Heart left ventricle (tissue), 16 donors: ENCODE results near the gene LGALS3BP. TPM values are rescaled to one million over a fixed set of nuclear protein-coding genes. Genes with fewer than 3 reads are reported as not detected.

Experiments used
- ATAC-seq, 4 donors: fragments of 200-7000 bp; cut with Tn5 transposase; one replicate each; pipeline ENCODE4 v1.9.1; 2020 to 2022; ENCODE audit warnings: moderate library complexity in 4 of 4, mild to moderate bottlenecking in 3 of 4, moderate number of reproducible peaks in 1 of 4
- DNase-seq, 5 donors: peaks; one replicate each; pipeline ENCODE4 v3.0.0-alpha.2; 2020
- H3K27ac ChIP-seq, 12 donors: fragments of 200-600 bp; sonication (generic) in 4 of 12; one replicate each; pipeline versions ENCODE4 v1.5.0 to v1.8.0; 2016 to 2022; ENCODE audit warnings: mild to moderate bottlenecking in 2 of 12
- H3K27me3 ChIP-seq, 9 donors: fragments of 200-600 bp; sonication (generic) in 2 of 9; one replicate each; pipeline versions ENCODE4 v1.5.1 to v1.8.0; 2016 to 2022; ENCODE audit warnings: mild to moderate bottlenecking in 3 of 9
- H3K36me3 ChIP-seq, 9 donors: fragments of 200-600 bp; sonication (generic) in 2 of 9; one replicate each; pipeline versions ENCODE4 v1.5.0 to v1.8.0; 2018 to 2022; ENCODE audit warnings: mild to moderate bottlenecking in 2 of 9
- H3K4me1 ChIP-seq, 12 donors: fragments of 200-600 bp; sonication (generic) in 4 of 12; one replicate each; pipeline versions ENCODE4 v1.5.0 to v1.8.0; 2016 to 2022; ENCODE audit warnings: mild to moderate bottlenecking in 3 of 12
- H3K4me3 ChIP-seq, 12 donors: fragments of 200-600 bp; sonication (generic) in 4 of 12; one replicate each; pipeline versions ENCODE4 v1.5.0 to v1.8.0; 2017 to 2022; ENCODE audit warnings: mild to moderate bottlenecking in 9 of 12, moderate library complexity in 4 of 12
- H3K9me3 ChIP-seq, 12 donors: fragments of 200-600 bp; sonication (generic) in 4 of 12; one replicate each; pipeline versions ENCODE4 v1.5.0 to v1.8.0; 2016 to 2022; ENCODE audit warnings: mild to moderate bottlenecking in 1 of 12
- POLR2A ChIP-seq, 2 donors: fragments of 450-650 bp; IDR thresholded peaks; one replicate each; pipeline ENCODE4 v1.6.1; 2017; ENCODE audit warnings: antibody characterized with exemption in 2 of 2, mild to moderate bottlenecking in 2 of 2, moderate library complexity in 2 of 2
- WGBS, 4 donors: extraction: QIAGEN DNeasy Blood & Tissue Kit in 2 of 4; methylation state at CpG; one replicate each; pipeline versions ENCODE4 v1.1.5 to v1.1.7; 2013 to 2018; 5-methylcytosine and 5-hydroxymethylcytosine counted together
- intact Hi-C, 10 donors: fragments of 100-400 bp; cut with DNase I; formaldehyde crosslinking; loops; one replicate each; pipeline versions ENCODE4 v1.11.1 to v1.14.2; 2022
- polyA plus RNA-seq, 2 donors: library from polyadenylated mRNA; stranded (reverse); fragments of 200-250 nt; gene quantifications; one replicate each; pipeline ENCODE4 v1.2.3, GENCODE V29; 2013
- total RNA-seq, 9 donors: library from RNA; depleted of rRNA in 2 of 9; stranded (reverse); fragments of >200 nt in 2 of 9; fragmentation: NEBNext Ultra II Directional in 3 of 9; extraction: Animal tissue kit (Norgen Biotek cat#: 25700) in 3 of 9; gene quantifications; one replicate each; pipeline versions ENCODE4 v1.1.0 to v1.2.4, GENCODE V29; 2016 to 2023
- TF ChIP-seq, protein P1 (sequence below), 12 donors: fragments of 200-600 bp; sonication (generic) in 4 of 12; IDR thresholded peaks; one replicate each; pipeline versions ENCODE4 v1.5.0 to v1.8.0; 2018 to 2022; ENCODE audit warnings: antibody characterized with exemption in 12 of 12, mild to moderate bottlenecking in 5 of 12
- donor health status: ischemic (EF 13 %, LVEDD 7.1; RV severe dilation, severe dysfunction).
- donor health status: healthy with polysubstance abuse.
- donor health status: DM: no; HTN: yes; CAD: no.
- donor health status: DM: no; HTN: no; CAD: no.
- donor health status: ischemic (EF 25% LVEDD 6.9; RV normal size, moderate dysfunction).
- donor health status: ischemic (EF 25% LVEDD 5.7; RV mildly dilated, moderate dysfunction).
- donor health status: healthy.
- donor health status: DM: yes; HTN: yes; CAD: no.
- donor health status: ischemic (EF 35%, LVEDD 5.7; RV mildly dilated, moderate dysfunction).
- donor health status: nonischemic (EF 11% LVEDD 7.7; RV severe dilation, severe dysfunction).
- donor health status: DM: yes; HTN: yes; CAD: no.
- donor health status: PGD.
- donor health status: ischemic (EF 29% LVEDD 5.4; RV normal size, mild dysfunction).
- donor health status: nonischemic (EF 23%, LVEDD 6.1; RV moderate dilation, normal function).

Gene LGALS3BP
- total and polyA plus RNA-seq, 11 donors, result 178 to 1,343 (median 547) TPM

DNA sequence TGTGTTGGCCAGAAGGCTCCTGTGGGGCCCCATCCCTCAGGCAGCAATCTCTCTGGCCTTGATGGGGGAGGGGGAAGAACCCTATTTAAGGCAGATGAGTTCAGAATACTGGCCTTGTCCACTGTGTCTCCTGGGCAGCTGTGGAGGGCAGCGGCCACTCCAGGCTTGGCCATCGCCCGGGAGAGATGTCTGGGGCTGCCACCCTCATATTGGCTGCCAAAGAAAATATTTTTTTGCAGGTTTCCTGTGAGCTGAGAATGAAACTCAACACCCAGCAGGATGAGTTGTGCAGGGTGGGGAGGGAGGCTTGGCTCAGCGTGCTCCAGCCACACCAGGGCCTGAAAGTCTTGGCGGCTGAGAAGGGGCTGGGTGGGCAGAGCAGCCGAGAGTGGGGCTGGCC, 40.1 kb downstream of the LGALS3BP start:
- Histone ChIP-seq H3K27me3 (no peaks in the 10 kb centered on the region), H3K27ac (no peak overlapping the region), H3K9me3 (no peaks in the 10 kb centered on the region), H3K36me3 (no peaks in the 10 kb centered on the region), H3K4me3 (no peak overlapping the region), H3K4me1 (peaks cover 1 to 17% (median 11%) of the 10 kb centered on the region in 12 donors)
- no peak for DNase-seq
- TF ChIP-seq, protein P1, sequence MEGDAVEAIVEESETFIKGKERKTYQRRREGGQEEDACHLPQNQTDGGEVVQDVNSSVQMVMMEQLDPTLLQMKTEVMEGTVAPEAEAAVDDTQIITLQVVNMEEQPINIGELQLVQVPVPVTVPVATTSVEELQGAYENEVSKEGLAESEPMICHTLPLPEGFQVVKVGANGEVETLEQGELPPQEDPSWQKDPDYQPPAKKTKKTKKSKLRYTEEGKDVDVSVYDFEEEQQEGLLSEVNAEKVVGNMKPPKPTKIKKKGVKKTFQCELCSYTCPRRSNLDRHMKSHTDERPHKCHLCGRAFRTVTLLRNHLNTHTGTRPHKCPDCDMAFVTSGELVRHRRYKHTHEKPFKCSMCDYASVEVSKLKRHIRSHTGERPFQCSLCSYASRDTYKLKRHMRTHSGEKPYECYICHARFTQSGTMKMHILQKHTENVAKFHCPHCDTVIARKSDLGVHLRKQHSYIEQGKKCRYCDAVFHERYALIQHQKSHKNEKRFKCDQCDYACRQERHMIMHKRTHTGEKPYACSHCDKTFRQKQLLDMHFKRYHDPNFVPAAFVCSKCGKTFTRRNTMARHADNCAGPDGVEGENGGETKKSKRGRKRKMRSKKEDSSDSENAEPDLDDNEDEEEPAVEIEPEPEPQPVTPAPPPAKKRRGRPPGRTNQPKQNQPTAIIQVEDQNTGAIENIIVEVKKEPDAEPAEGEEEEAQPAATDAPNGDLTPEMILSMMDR (IDR thresholded peaks at IDR 0.05), result no peak
- no peak for TF ChIP-seq POLR2A (IDR thresholded peaks at IDR 0.05)
- 65 to 82% (median 75%) methylated on average over 3 to 6 of the region's 6 CpGs for WGBS, 4 donors
- intact Hi-C loops, result no loop called here
- ATAC-seq, result no peak

- Histone ChIP-seq H3K36me3 (no peaks in the 10 kb centered on the region), H3K27ac (no peak overlapping the region), H3K9me3 (no peaks in the 10 kb centered on the region), H3K4me3 (no peak overlapping the region), H3K27me3 (no peaks in the 10 kb centered on the region), H3K4me1 (peaks cover 4 to 34% (median 26%) of the 10 kb centered on the region in 12 donors)
- TF ChIP-seq, protein P1 (IDR thresholded peaks at IDR 0.05), result no peak
- no peak for TF ChIP-seq POLR2A (IDR thresholded peaks at IDR 0.05)
- intact Hi-C loops, result no loop called here
- no peak for ATAC-seq
- no peak for DNase-seq
- 84 to 95% (median 89%) methylated on average over 10 to 11 of the region's 11 CpGs for WGBS, 4 donors
Measured at GRCh38 chr17:78937561-78937960, 42.2 kb downstream of the LGALS3BP start.

GRCh38 chr17:78935419-78936323, 44.1 kb downstream of the LGALS3BP start:
- Histone ChIP-seq H3K27me3 (no peaks in the 10 kb centered on the region), H3K4me3 (no peak overlapping the region), H3K9me3 (no peaks in the 10 kb centered on the region), H3K4me1 (peaks cover 4 to 31% (median 26%) of the 10 kb centered on the region in 12 donors), H3K27ac (peak overlapping the region in 8 of 12 donors; percentile 66 to 94 (median 85)), H3K36me3 (no peaks in the 10 kb centered on the region)
- TF ChIP-seq POLR2A (IDR thresholded peaks at IDR 0.05), result no peak
- TF ChIP-seq, protein P1 (IDR thresholded peaks at IDR 0.05), result no peak
- DNase-seq, result peak; percentile 56 to 84 (median 75)
- WGBS, 4 donors, result 76 to 83% (median 79%) methylated on average over 33 of the region's 33 CpGs
- ATAC-seq, result peak in 3 of 4 donors; percentile 31 to 62 (median 50)
- intact Hi-C loops, result no loop called here

- Histone ChIP-seq H3K36me3 (no peaks in the 10 kb centered on the region), H3K27me3 (no peaks in the 10 kb centered on the region), H3K4me1 (peaks cover 4 to 32% (median 26%) of the 10 kb centered on the region in 12 donors), H3K4me3 (peak overlapping the region in 8 of 12 donors; percentile 25 to 49 (median 40)), H3K27ac (peak overlapping the region; percentile 59 to 94 (median 80)), H3K9me3 (no peaks in the 10 kb centered on the region)
- no peak for DNase-seq
- intact Hi-C loops, result loop anchor here in 2 of 10 donors (5.0 kb wide), 2 partner anchors 37 to 53 kb away; no protein-coding TSS in a partner anchor
- TF ChIP-seq, protein P1 (IDR thresholded peaks at IDR 0.05), result no peak
- TF ChIP-seq POLR2A (IDR thresholded peaks at IDR 0.05), result no peak
- WGBS, 4 donors, result 75 to 80% (median 76%) methylated on average over 17 to 19 of the region's 19 CpGs
- no peak for ATAC-seq
Measured at GRCh38 chr17:78934681-78935418, 44.9 kb downstream of the LGALS3BP start.
